HepG2 (cell line): ENCODE results near the gene PPRC1. TPM values are rescaled to one million over a fixed set of nuclear protein-coding genes. Genes with fewer than 3 reads are reported as not detected.

ENCODE experiments used
- E2F5 ChIP-seq: sonication (generic); formaldehyde crosslinking; conservative IDR thresholded peaks from 2 replicates; pipeline ENCODE4 v1.4.0; 2020; ENCODE audit warnings: missing genetic modification reagents
- FOXK2 ChIP-seq: fragments of 450-650 bp; IDR thresholded peaks from 2 replicates; pipeline ENCODE4 v1.6.1; 2016
- HNF1B ChIP-seq: sonication (generic); formaldehyde crosslinking; IDR thresholded peaks from 2 replicates; pipeline ENCODE4 v1.5.1; 2020; ENCODE audit warnings: mild to moderate bottlenecking, moderate library complexity, missing genetic modification reagents
- HOXA3 ChIP-seq: sonication (generic); formaldehyde crosslinking; IDR thresholded peaks from 2 replicates; pipeline ENCODE4 v1.5.0; 2020; ENCODE audit warnings: missing genetic modification reagents
- KDM2A ChIP-seq: sonication (generic); formaldehyde crosslinking; IDR thresholded peaks from 2 replicates; pipeline ENCODE4 v1.4.0; 2020; ENCODE audit warnings: low read depth, missing genetic modification reagents, borderline replicate concordance
- SP4 ChIP-seq: sonication (generic); formaldehyde crosslinking; IDR thresholded peaks from 2 replicates; pipeline ENCODE4 v1.8.1; 2023; ENCODE audit warnings: mild to moderate bottlenecking, missing genetic modification reagents
- ZBTB2 ChIP-seq: sonication (generic); formaldehyde crosslinking; IDR thresholded peaks from 2 replicates; pipeline ENCODE4 v1.8.0; 2022; ENCODE audit warnings: low read depth, missing genetic modification reagents
- ZNF232 ChIP-seq: sonication (generic); formaldehyde crosslinking; IDR thresholded peaks from 2 replicates; pipeline ENCODE4 v1.4.0; 2020; ENCODE audit warnings: missing genetic modification reagents, borderline replicate concordance
- ZNF275 ChIP-seq: sonication (generic); formaldehyde crosslinking; IDR thresholded peaks from 2 replicates; pipeline ENCODE4 v1.8.0; 2022; ENCODE audit warnings: missing genetic modification reagents, mild to moderate bottlenecking, inconsistent platforms, borderline replicate concordance
- ZNF30 ChIP-seq: sonication (generic); formaldehyde crosslinking; IDR thresholded peaks from 2 replicates; pipeline ENCODE4 v1.5.0; 2020; ENCODE audit warnings: mild to moderate bottlenecking, missing genetic modification reagents
- ZNF670 ChIP-seq: sonication (generic); formaldehyde crosslinking; IDR thresholded peaks from 2 replicates; pipeline ENCODE4 v1.8.0; 2022; ENCODE audit warnings: mild to moderate bottlenecking, missing genetic modification reagents, borderline replicate concordance
- ZNF720 ChIP-seq: sonication (generic); formaldehyde crosslinking; IDR thresholded peaks from 2 replicates; pipeline ENCODE4 v1.4.0; 2020; ENCODE audit warnings: missing genetic modification reagents
- ZSCAN25 ChIP-seq: sonication (generic); formaldehyde crosslinking; IDR thresholded peaks from 2 replicates; pipeline ENCODE4 v1.8.0; 2022; ENCODE audit warnings: mild to moderate bottlenecking, missing genetic modification reagents
- polyA plus RNA-seq, 8 experiments: library from polyadenylated mRNA; depleted of rRNA in 3 of 8; stranded (reverse) in 7 of 8; unstranded in 1 of 8; fragments of >200 nt; fragmentation: Illumina TruSeq in 4 of 8; extraction: Trizol in 4 of 8; gene quantifications; 2 replicates each; pipeline versions ENCODE4 v1.2.1 to v1.2.3, GENCODE V29; 2011 to 2016; ENCODE audit warnings: low read depth in 4 of 8, missing spikeins in 1 of 8, mixed read lengths in 1 of 8; ENCODE audit not compliant: insufficient read depth in 1 of 8
- total RNA-seq, 5 experiments: library from RNA; depleted of rRNA; stranded (reverse); fragments of >200 nt; fragmentation: Illumina TruSeq; extraction: Trizol; gene quantifications; 2 replicates each; pipeline ENCODE4 v1.2.3, GENCODE V29; 2016; ENCODE audit warnings: low read depth in 1 of 5

PPRC1 gene
- total and polyA plus RNA-seq, 2 of the 13 experiments (the other 11 are each of a cell fraction or from before 2014, with no cell fraction given), result 18.7 to 24.2 TPM

- no peak for TF ChIP-seq ZBTB2 (CRISPR knock-in tag)
- TF ChIP-seq SP4, result peak; percentile 35; the same call in 1 of the 2 replicates
- peak; percentile 91; the same call in 1 of the 2 replicates for TF ChIP-seq HOXA3
- peak; percentile 44; the same call in 1 of the 2 replicates for TF ChIP-seq FOXK2
- 0 out of 2 replicates have a peak, but pooled peaks have one; percentile 14 for TF ChIP-seq ZNF720 (CRISPR knock-in tag)
- no peak for TF ChIP-seq ZNF275 (CRISPR knock-in tag)
- no peak for TF ChIP-seq ZNF30 (CRISPR knock-in tag)
- peak; percentile 36; the same call in 1 of the 2 replicates for TF ChIP-seq ZSCAN25 (CRISPR knock-in tag)
- peak; percentile 90 for TF ChIP-seq HNF1B (CRISPR knock-in tag)
- peak; percentile 23; the same call in 1 of the 2 replicates for TF ChIP-seq ZNF670 (CRISPR knock-in tag)
- no peak for TF ChIP-seq E2F5 (CRISPR knock-in tag)
- no peak for TF ChIP-seq ZNF232 (CRISPR knock-in tag)
- TF ChIP-seq KDM2A (CRISPR knock-in tag), result peak; percentile 80
Measured at GRCh38 chr10:102132563-102133372, at the start of gene PPRC1 (continued).
